Pons (tissue), 1 donor: Measurements from ENCODE around the gene ARHGEF17.

Experiments used
- DNase-seq: peaks from one replicate; pipeline ENCODE4 v3.0.0-alpha.2; 2016; ENCODE audit warnings: low spot score

ARHGEF17 gene

GRCh38 chr11:73331138-73331916, 23.3 kb downstream of the ARHGEF17 start:
- DNase-seq = no peak

DNA sequence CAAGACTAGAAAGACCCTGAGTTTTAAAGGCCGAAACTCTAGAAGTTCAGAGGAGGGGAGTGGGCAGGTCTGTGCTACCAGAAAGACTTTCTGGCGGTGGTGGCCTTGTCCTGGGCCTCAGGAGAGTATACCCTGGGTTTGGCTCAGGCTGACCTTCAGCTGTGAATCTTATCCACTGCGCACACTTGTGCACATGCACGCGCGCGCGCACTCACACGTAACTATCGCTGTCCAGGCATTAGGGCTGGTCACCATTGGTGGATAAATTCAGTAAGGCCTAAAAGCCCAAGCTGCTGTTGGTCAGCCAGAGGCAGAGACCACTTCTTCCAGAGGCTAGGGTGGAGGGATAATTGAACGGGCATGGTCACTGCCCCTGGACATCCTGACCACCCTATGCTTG, 25.1 kb downstream of the ARHGEF17 start:
- DNase-seq = no peak

GRCh38 chr11:73333640-73334383, 25.7 kb downstream of the ARHGEF17 start:
- DNase-seq = no peak

DNA sequence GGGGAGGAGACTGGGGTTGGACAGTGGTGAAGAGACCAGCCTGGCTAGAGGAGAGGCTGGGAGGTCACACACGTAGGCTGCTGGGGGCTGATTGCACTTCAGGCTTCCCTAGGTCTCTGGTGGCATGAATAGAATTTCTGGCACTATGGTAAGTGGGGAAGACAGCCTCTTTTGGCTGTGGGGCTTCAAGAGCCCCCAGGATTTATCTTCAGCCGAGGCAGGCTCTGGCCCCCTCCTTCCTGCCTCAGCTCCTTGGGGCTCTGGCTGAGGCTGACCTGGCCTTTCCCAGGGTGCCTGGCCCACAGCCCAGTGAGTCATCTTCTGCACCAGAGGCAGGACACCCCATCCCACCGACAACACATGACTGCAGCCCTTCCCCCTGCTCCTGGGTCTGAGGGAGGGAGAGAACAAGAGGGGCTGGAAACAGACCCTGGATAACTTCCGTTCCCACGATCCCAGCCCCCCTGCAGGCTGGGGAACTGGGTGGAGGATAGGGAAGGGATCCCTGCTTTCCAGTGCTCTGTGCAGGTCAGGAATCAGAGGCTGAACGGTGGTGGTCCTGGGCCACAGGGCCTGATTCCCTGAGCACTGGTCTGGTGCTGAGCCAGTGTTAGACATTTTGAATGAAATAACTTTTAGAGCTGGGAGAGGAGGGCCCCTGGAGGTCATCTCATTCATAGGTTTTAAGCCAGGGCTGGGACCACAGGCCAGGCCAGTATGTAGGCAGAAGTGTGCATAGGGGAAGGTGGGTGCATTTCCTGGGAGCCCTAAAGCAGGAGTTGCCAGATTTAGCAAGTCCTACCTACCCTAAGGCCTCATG, 26.5 kb downstream of the ARHGEF17 start:
- no peak for DNase-seq

GRCh38 chr11:73335204-73335923, 27.3 kb downstream of the ARHGEF17 start:
- DNase-seq = peak; percentile 76

DNA sequence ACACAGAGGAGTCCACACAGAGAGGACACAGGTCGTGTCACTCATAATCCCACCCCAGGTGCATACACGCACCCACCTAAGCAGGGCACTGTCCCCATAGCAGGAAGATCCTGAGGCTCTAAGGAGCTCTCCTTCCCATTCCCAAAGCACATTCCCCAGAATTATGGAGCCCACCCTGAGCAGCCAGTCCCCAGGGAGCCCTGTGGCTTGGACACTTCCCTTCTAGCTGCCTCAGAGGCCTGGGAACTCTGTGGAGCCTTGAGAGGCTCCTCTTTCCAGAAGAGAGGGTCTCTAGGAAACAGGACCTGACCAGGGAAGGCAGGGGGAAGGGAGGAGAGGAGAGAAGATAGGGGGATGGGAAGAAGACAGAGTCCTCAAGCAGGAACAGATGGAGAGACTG, 29.8 kb downstream of the ARHGEF17 start:
- no peak for DNase-seq

DNA sequence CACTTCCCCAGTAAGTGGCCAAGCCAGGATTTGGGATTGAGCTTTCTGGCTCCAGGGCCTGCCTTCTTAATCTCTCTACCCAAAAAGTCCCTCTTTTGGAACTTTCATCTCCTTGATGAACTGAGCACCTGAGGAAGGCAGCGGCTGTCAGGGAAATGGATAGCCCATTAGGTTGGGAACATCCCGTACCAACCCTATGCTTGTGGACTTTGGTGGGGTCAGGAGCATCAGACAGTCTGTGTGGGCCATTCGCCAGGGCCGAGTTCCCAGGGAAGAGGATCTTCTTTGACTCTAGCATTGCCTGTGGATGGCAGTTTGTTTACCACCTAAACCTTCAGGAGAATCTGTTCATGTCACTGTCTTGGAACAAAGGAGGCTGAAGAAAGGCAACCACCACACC, 30.2 kb downstream of the ARHGEF17 start:
- no peak for DNase-seq

DNA sequence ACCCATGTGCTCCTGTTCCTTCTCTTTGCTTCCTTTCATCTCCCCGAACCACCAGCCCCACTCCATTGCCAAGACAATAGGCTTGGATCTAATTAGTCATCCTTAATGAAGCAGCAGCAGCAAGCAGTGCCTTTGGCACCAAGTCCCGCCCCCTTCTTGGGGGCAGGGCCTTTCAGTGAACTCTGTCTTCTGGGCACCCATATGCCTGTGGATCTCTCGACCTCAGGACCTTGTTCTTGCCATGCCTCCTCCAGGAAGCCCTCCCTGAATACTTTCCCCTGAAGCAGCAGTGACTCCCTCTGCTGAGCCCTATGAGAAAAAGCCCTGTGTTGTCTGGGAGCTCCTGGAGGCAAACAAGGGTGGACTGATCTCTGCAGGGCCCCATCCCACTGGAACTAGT, 32.1 kb downstream of the ARHGEF17 start:
- DNase-seq = no peak

DNA sequence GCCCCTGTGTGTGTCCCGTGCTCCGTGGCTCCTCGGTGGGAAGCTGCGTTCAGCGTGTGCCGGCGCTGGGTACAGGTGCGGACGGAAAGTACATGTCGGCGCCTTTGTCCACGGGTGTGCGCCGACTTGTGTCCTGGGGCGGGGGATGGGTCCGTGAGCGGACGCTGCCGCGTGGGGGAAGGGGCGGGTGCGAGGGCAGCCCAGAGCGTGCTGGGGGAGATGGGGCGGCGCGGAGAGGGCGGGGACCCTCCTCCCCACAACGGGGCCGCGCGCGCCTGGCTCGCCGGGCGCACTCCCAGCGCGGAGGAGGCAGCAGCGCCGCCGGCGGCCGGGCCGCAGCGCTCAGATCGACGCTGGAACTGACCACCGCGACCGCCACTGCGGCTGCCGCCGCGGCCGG, 34.6 kb downstream of the ARHGEF17 start:
- DNase-seq = no peak

- DNase-seq = no peak
Measured at GRCh38 chr11:73343076-73343873, 35.2 kb downstream of the ARHGEF17 start.

DNA sequence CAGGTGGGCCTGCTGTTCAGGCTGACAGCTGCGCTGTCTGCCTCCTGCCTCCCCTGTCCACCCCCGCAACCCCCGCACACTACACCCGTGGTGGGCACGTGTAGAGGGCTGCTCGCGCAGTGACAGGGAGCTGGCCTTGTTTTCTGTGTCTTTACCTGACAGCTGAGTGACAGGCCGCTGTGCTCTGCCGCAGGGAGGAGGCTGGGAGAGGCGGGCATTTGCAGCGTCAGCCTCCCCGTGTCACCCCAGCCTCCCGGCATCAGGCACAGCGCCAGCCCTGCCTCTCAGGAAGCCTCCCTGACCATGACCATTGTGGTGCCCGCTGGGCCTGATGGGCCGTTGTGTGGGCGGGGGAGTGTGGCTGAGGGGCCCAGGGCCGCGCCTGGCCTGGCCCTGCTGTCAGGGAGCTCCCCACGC, 36.1 kb downstream of the ARHGEF17 start:
- peak; percentile 28 for DNase-seq

DNA sequence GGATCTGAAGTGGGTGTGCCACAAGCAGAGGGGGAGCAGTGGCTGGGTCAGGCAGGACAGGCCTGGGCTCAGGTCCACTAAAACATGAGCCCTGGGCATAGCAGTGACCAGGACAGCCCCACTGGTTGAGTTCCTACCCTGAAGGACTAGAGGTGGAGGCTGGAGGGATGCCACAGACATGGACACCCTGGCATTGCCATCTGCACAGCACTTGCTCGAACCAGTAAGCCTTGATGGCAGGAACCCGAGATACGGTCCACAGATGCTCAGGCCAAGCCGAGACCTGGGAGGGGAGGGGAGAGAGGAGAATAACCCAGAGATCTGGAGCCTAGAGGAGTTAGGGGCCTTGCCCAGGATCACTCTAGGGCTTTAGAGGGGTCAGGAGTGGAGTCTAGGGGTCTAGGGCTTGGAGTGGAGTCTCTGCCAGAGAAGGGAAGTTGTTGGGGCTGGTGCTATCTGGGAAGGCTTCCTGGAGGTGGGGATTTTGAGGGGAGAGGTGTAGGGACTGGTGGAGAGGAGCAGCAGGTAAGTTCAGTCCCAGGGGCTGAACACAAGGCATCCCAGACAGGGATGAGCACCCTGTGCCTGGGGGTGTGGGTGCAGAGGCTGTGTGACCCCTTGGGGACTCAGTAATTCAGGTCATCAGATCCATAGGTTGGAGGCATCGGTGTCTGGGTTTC, 37.5 kb downstream of the ARHGEF17 start:
- no peak for DNase-seq

GRCh38 chr11:73346186-73346935, 38.3 kb downstream of the ARHGEF17 start:
- no peak for DNase-seq

DNA sequence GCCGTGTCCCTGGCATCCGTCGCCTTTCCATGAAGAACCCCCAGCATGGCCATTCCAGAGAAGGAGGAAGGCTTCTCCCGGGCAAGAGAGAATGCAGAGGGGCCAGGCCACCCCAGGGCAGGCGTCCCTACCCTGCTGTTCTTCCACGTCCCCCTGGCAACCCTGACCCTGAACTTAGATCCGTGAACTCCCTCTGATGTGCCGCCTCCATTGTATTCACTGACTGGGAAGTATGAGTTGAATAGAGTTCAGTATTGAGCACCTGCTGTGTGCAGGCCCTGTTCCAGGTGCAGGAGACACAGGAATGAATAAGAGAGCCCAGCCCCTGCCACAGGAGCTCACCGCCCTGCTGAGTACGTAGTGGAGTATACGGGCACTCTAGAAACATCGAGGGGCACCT, 39.0 kb downstream of the ARHGEF17 start:
- DNase-seq = no peak

GRCh38 chr11:73348838-73349237, 40.8 kb downstream of the ARHGEF17 start:
- no peak for DNase-seq

GRCh38 chr11:73349633-73350032, 41.6 kb downstream of the ARHGEF17 start:
- no peak for DNase-seq

GRCh38 chr11:73350908-73351636, 43.0 kb downstream of the ARHGEF17 start:
- DNase-seq = peak; percentile 66

- no peak for DNase-seq
Measured at GRCh38 chr11:73353422-73353821, 45.3 kb downstream of the ARHGEF17 start.

DNA sequence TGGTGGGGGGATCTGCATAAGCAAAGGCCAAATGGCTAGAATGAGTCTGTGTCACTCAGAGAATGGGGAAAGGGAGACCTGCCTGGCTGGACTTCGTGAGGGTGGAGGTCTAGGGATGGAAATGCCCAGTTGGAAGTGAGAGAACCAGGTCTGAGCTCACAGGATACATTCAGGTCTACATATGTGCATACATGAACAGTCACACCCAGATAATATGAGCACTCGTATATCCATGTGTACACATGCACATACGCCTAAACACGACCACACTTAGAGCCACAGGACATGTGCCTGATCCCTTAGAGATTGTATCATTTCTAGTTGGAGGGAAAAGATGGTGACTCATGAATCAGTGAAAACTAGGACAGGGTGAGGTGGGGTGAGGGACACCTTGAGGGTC, 47.0 kb downstream of the ARHGEF17 start:
- no peak for DNase-seq
